Stimulated activated CD4-positive, alpha-beta T cell treated with anti-CD3 and anti-CD28 coated beads, Interleukin-4, amount 100 ng/mL, for 1 hour (primary cell): ENCODE results near the gene PCSK6.
"Not testable (repeated sequence)": the region's sequence is repeated elsewhere in the genome, so short reads cannot be mapped to it uniquely, and the experiment has no call there.

Experiments
- DNase-seq: peaks from one replicate; pipeline ENCODE4 v3.0.0-alpha.2; 2020

PCSK6 gene

GRCh38 chr15:101458908-101459578 lies 30.5 kb downstream of the PCSK6 start:
- no peak for DNase-seq

- no peak for DNase-seq
These were observed 31.2 kb downstream of the PCSK6 start for GRCh38 chr15:101458158-101458900.

GRCh38 chr15:101457696-101458095 lies 31.8 kb downstream of the PCSK6 start:
- no peak for DNase-seq

- no peak for DNase-seq
These were observed 33.3 kb downstream of the PCSK6 start for GRCh38 chr15:101456057-101456739.

GRCh38 chr15:101455291-101456025 lies 34.0 kb downstream of the PCSK6 start:
- DNase-seq: no peak

GRCh38 chr15:101454781-101455180 lies 34.7 kb downstream of the PCSK6 start:
- DNase-seq: not testable (repeated sequence)

- no peak for DNase-seq
These were observed 35.1 kb downstream of the PCSK6 start for GRCh38 chr15:101454365-101454764.

- DNase-seq: no peak
These were observed 36.1 kb downstream of the PCSK6 start for GRCh38 chr15:101453123-101454120.

- no peak for DNase-seq
These were observed 36.9 kb downstream of the PCSK6 start for GRCh38 chr15:101452572-101452971.

- DNase-seq: no peak
These were observed 37.7 kb downstream of the PCSK6 start for GRCh38 chr15:101451846-101452245.

GRCh38 chr15:101451266-101451799 lies 38.2 kb downstream of the PCSK6 start:
- DNase-seq: no peak

- DNase-seq: no peak
These were observed 38.9 kb downstream of the PCSK6 start for GRCh38 chr15:101450403-101451265.

- no peak for DNase-seq
These were observed 39.8 kb downstream of the PCSK6 start for GRCh38 chr15:101449471-101450402.

GRCh38 chr15:101448336-101448735 lies 41.2 kb downstream of the PCSK6 start:
- no peak for DNase-seq

- DNase-seq: no peak
These were observed 41.9 kb downstream of the PCSK6 start for GRCh38 chr15:101447561-101448071.

GRCh38 chr15:101447168-101447533 lies 42.4 kb downstream of the PCSK6 start:
- no peak for DNase-seq

GRCh38 chr15:101446518-101447167 lies 42.9 kb downstream of the PCSK6 start:
- DNase-seq: no peak
